MM.1S (cell line): ENCODE measurements around the gene DYNC1LI1.

Experiments
- DNase-seq: peaks from one replicate; pipeline ENCODE4 v3.0.0-alpha.2; 2015
- H2AFZ ChIP-seq: fragments of 300-600 bp; sonication (generic); 2 replicates; pipeline ENCODE4 v1.6.0; 2016; ENCODE audit warnings: antibody characterized with exemption, low read length
- H3F3A ChIP-seq: fragments of 300-600 bp; sonication (generic); 2 replicates; pipeline ENCODE4 v1.6.1; 2016; ENCODE audit warnings: mild to moderate bottlenecking, antibody characterized with exemption, low read length, moderate library complexity, mixed read lengths; ENCODE audit not compliant: insufficient read depth
- H3K27ac ChIP-seq: fragments of 300-600 bp; sonication (generic); 2 replicates; pipeline ENCODE4 v1.5.1; 2016; ENCODE audit warnings: mild to moderate bottlenecking, low read length
- H3K27me3 ChIP-seq: fragments of 300-600 bp; sonication (generic); replicated peaks from 2 replicates; pipeline ENCODE4 v1.6.0; 2016; ENCODE audit warnings: low read length; ENCODE audit not compliant: insufficient read depth
- H3K36me3 ChIP-seq: fragments of 300-600 bp; sonication (generic); replicated peaks from 2 replicates; pipeline ENCODE4 v1.6.1; 2016; ENCODE audit warnings: mild to moderate bottlenecking, low read length, mixed read lengths; ENCODE audit not compliant: insufficient read depth
- H3K4me1 ChIP-seq: fragments of 300-600 bp; sonication (generic); 2 replicates; pipeline ENCODE4 v1.6.1; 2016; ENCODE audit warnings: low read length, mixed read lengths
- H3K4me2 ChIP-seq: fragments of 300-600 bp; sonication (generic); 2 replicates; pipeline ENCODE4 v1.6.0; 2016; ENCODE audit warnings: low read depth, low read length
- H3K4me3 ChIP-seq: fragments of 300-600 bp; sonication (generic); 2 replicates; pipeline ENCODE4 v1.5.1; 2016; ENCODE audit warnings: low read length, mixed read lengths
- H3K79me2 ChIP-seq: fragments of 300-600 bp; sonication (generic); 2 replicates; pipeline ENCODE4 v1.6.1; 2016; ENCODE audit warnings: mixed run types, low read length, mixed read lengths
- H3K9ac ChIP-seq: fragments of 300-600 bp; sonication (generic); 2 replicates; pipeline ENCODE4 v1.6.1; 2016; ENCODE audit warnings: low read length, mixed read lengths
- H3K9me2 ChIP-seq: fragments of 300-600 bp; sonication (generic); replicated peaks from 2 replicates; pipeline ENCODE4 v1.6.1; 2016; ENCODE audit warnings: mild to moderate bottlenecking, low read length, mixed read lengths; ENCODE audit not compliant: insufficient read depth
- H3K9me3 ChIP-seq: fragments of 300-600 bp; sonication (generic); replicated peaks from 2 replicates; pipeline ENCODE4 v1.6.1; 2016; ENCODE audit warnings: mild to moderate bottlenecking, low read length, mixed read lengths; ENCODE audit not compliant: insufficient read depth
- H4K20me1 ChIP-seq: fragments of 300-600 bp; sonication (generic); 2 replicates; pipeline ENCODE4 v1.6.1; 2016; ENCODE audit warnings: mild to moderate bottlenecking, low read length, moderate library complexity, mixed read lengths; ENCODE audit not compliant: insufficient read depth
- CTCF ChIP-seq: fragments of 300-600 bp; sonication (generic); IDR thresholded peaks from 2 replicates; pipeline ENCODE4 v1.5.1; 2016; ENCODE audit warnings: antibody characterized with exemption, low read length, mixed read lengths
- EZH2 ChIP-seq: fragments of 300-600 bp; sonication (generic); optimal IDR thresholded peaks from 2 replicates; pipeline ENCODE3; 2017; ENCODE audit warnings: low read depth, mild to moderate bottlenecking, antibody characterized with exemption, low read length, mixed read lengths
- EZH2phosphoT487 ChIP-seq: fragments of 300-600 bp; sonication (generic); IDR thresholded peaks from 2 replicates; pipeline ENCODE4 v1.6.1; 2018; ENCODE audit warnings: antibody characterized with exemption, low read length

DYNC1LI1 gene

DNA sequence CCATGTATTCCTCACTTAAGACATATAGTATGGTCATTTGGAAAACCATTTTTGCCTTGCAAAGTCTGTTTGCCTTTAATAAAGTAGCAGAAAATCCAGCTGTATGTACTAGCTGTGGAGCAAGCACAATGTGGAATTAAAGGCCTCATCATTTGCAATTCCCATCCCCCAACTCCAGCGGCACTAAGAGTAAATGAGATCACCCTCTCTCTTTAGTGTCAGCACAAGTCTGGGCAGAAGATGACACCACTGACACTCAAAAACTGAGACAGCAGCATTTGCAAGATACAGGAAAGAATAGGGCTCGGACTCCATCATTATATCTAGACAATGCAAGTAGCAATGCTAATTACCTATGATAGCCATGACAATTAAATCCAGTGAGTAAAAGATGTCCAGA, 24.7 kb upstream of the DYNC1LI1 start:
- no peaks in the 10 kb centered on the region for H3K79me2 ChIP-seq
- no peaks in the 10 kb centered on the region for H3F3A ChIP-seq
- H4K20me1 ChIP-seq: no peaks in the 10 kb centered on the region
- H3K9ac ChIP-seq: no peak overlapping the region
- no peak overlapping the region for H2AFZ ChIP-seq
- no peak overlapping the region for H3K27ac ChIP-seq
- no peaks in the 10 kb centered on the region for H3K9me2 ChIP-seq
- TF ChIP-seq EZH2 (no peak), CTCF (no peak), EZH2phosphoT487 (no peak)
- no peaks in the 10 kb centered on the region for H3K4me1 ChIP-seq
- no peaks in the 10 kb centered on the region for H3K9me3 ChIP-seq
- no peaks in the 10 kb centered on the region for H3K27me3 ChIP-seq
- H3K4me2 ChIP-seq: no peak overlapping the region
- no peak overlapping the region for H3K4me3 ChIP-seq
- no peaks in the 10 kb centered on the region for H3K36me3 ChIP-seq
- no peak for DNase-seq

- Histone ChIP-seq H3F3A (no peaks in the 10 kb centered on the region), H3K9me3 (no peaks in the 10 kb centered on the region), H3K9me2 (no peaks in the 10 kb centered on the region), H3K79me2 (no peaks in the 10 kb centered on the region), H3K36me3 (no peaks in the 10 kb centered on the region), H3K4me1 (no peaks in the 10 kb centered on the region), H3K27me3 (no peaks in the 10 kb centered on the region), H3K4me2 (no peak overlapping the region), H3K27ac (no peak overlapping the region), H4K20me1 (no peaks in the 10 kb centered on the region), H2AFZ (no peak overlapping the region), H3K4me3 (no peak overlapping the region), H3K9ac (no peak overlapping the region)
- TF ChIP-seq CTCF (no peak), EZH2phosphoT487 (no peak), EZH2 (no peak)
- no peak for DNase-seq
These were observed 23.4 kb upstream of the DYNC1LI1 start for GRCh38 chr3:32593903-32594525.

GRCh38 chr3:32592696-32593353, 22.2 kb upstream of the DYNC1LI1 start:
- Histone ChIP-seq H3K36me3 (no peaks in the 10 kb centered on the region), H4K20me1 (no peaks in the 10 kb centered on the region), H3K4me2 (no peak overlapping the region), H2AFZ (no peak overlapping the region), H3K79me2 (no peaks in the 10 kb centered on the region), H3K9me3 (no peaks in the 10 kb centered on the region), H3K4me1 (no peaks in the 10 kb centered on the region), H3K27ac (no peak overlapping the region), H3K9me2 (no peaks in the 10 kb centered on the region), H3F3A (no peaks in the 10 kb centered on the region), H3K9ac (no peak overlapping the region), H3K27me3 (no peaks in the 10 kb centered on the region), H3K4me3 (no peak overlapping the region)
- DNase-seq: no peak
- TF ChIP-seq EZH2 (no peak), EZH2phosphoT487 (no peak), CTCF (no peak)
